Tibial artery (tissue), 4 donors: ENCODE results near the gene AHSP.
"Not testable (repeated sequence)": the region's sequence is repeated elsewhere in the genome, so short reads cannot be mapped to it uniquely, and the experiment has no call there.

ENCODE experiments used
- DNase-seq, 2 donors: peaks; one replicate each; pipeline ENCODE4 v3.0.0-alpha.2; 2019
- H3K27ac ChIP-seq, 2 donors: fragments of 200-600 bp; sonication (generic) in 1 of 2; 1 replicate in 1 of 2; 2 replicates in 1 of 2; pipeline ENCODE4 v1.5.1; 2018 to 2019; ENCODE audit warnings: mild to moderate bottlenecking in 1 of 2
- H3K27me3 ChIP-seq, 2 donors: fragments of 200-600 bp; sonication (generic) in 1 of 2; one replicate each; pipeline versions ENCODE4 v1.5.1 to v1.6.0; 2016 to 2019
- H3K36me3 ChIP-seq, 3 donors: fragments of 200-600 bp; sonication (generic) in 2 of 3; one replicate each; pipeline ENCODE4 v1.5.1; 2016 to 2019; ENCODE audit warnings: mild to moderate bottlenecking in 2 of 3
- H3K4me1 ChIP-seq, 4 donors: fragments of 200-600 bp; sonication (generic) in 2 of 4; 1 replicate in 3 of 4; 2 replicates in 1 of 4; pipeline ENCODE4 v1.5.1; 2016 to 2019
- H3K4me3 ChIP-seq, 2 donors: fragments of 200-600 bp; sonication (generic) in 1 of 2; 1 replicate in 1 of 2; 2 replicates in 1 of 2; pipeline ENCODE4 v1.5.1; 2018 to 2019; ENCODE audit warnings: mild to moderate bottlenecking in 2 of 2
- H3K9me3 ChIP-seq, 3 donors: fragments of 200-600 bp; sonication (generic) in 1 of 3; one replicate each; pipeline ENCODE4 v1.5.1; 2016 to 2019
- intact Hi-C: fragments of 100-400 bp; cut with DNase I; formaldehyde crosslinking; loops from one replicate; pipeline ENCODE4 v1.15.0; 2023; ENCODE audit warnings: low total_unique reads
- TF ChIP-seq, protein P1 (sequence below), 2 experiments: fragments of 200-600 bp in 1 of 2; fragments of 450-650 bp in 1 of 2; IDR thresholded peaks; one replicate each; pipeline ENCODE4 v1.5.1; 2017 to 2019; ENCODE audit warnings: antibody characterized with exemption in 2 of 2, mild to moderate bottlenecking in 1 of 2, moderate library complexity in 1 of 2

AHSP gene

DNA sequence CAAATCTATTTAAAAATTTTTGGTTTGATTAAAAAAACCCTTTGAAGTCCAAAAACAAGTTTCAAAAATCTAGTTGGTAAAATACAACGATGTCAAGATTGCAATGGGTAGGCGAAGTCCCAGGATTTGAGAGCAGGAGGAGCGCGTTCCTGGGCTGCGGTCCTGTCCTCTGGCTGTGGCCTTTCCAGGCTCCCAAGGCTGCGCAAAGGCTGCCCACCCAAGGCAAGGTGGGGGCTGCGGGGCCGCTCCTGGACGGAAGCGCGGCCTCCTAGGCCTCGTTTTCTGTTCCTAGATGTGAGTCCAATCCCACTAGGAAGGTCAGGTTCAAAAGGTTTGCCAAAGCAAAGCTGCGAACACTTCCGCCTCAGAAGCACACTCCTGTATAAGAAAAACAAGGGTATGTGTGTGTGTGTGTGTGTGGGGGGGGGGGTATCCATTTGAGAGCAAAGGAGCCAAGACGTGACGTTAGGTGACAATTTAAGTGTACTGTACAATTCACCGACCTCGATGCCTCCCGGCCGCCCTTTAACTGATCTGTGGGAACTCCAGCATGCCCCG, 9.2 kb downstream of the AHSP start:
- TF ChIP-seq, protein P1, sequence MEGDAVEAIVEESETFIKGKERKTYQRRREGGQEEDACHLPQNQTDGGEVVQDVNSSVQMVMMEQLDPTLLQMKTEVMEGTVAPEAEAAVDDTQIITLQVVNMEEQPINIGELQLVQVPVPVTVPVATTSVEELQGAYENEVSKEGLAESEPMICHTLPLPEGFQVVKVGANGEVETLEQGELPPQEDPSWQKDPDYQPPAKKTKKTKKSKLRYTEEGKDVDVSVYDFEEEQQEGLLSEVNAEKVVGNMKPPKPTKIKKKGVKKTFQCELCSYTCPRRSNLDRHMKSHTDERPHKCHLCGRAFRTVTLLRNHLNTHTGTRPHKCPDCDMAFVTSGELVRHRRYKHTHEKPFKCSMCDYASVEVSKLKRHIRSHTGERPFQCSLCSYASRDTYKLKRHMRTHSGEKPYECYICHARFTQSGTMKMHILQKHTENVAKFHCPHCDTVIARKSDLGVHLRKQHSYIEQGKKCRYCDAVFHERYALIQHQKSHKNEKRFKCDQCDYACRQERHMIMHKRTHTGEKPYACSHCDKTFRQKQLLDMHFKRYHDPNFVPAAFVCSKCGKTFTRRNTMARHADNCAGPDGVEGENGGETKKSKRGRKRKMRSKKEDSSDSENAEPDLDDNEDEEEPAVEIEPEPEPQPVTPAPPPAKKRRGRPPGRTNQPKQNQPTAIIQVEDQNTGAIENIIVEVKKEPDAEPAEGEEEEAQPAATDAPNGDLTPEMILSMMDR (IDR thresholded peaks at IDR 0.05): no peak
- H3K9me3 ChIP-seq: peaks cover 0 to 5% (median 0%) of the 10 kb centered on the region in 3 donors
- H3K36me3 ChIP-seq: no peaks in the 10 kb centered on the region
- H3K4me1 ChIP-seq: peaks cover 0 to 7% (median 6%) of the 10 kb centered on the region in 4 donors
- H3K27me3 ChIP-seq: peaks cover 3 to 48% of the 10 kb centered on the region in 2 donors
- intact Hi-C loops: no loop called here
- peak overlapping the region in 1 of 2 donors; percentile 19 for H3K4me3 ChIP-seq
- no peak for DNase-seq
- no peak overlapping the region for H3K27ac ChIP-seq

DNA sequence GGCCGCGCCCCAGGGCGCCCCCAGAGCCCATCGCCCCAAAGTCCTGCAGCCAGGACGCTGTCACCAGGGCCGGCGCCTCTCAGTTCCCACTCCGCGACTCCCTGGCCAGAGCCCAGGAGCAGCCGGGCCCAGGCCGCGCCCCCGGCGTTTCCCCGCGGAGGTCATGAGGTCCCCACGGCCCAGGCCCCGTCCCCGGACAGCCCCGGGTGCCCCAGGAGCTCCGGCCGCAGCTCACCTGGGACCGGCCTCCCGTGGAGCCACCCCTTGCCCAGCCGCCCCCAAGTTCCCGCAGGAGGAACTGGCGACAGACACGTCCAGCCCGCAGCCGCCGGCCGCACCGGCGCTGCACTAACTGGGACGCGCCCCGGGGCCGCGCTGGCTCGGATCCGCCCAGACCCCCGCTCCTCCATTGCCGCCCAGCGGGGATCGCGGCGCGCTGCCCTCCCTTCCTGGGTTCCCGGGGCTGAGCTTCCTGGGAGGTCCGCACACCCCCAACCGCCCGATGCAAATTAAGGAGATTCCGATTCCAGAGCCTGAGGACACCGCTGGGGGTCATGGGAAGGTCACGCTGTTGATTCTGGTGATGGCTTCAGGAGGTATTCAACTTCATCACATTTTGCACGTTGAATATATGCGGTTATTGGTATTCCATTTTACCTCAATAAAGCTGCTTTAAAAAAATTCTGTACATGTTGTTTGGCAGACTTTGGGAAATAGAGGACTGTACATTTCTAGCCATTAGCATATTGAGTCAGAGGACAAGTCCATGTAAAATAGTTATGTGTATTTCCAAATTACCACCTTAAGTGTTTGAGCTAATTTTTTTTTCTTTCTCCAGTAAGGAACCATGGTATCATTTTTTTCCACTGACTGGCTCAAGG, 9.9 kb downstream of the AHSP start:
- peaks cover 0 to 7% (median 6%) of the 10 kb centered on the region in 4 donors for H3K4me1 ChIP-seq
- intact Hi-C loops: no loop called here
- TF ChIP-seq, protein P1 (IDR thresholded peaks at IDR 0.05): no peak
- peaks cover 3 to 48% of the 10 kb centered on the region in 2 donors for H3K27me3 ChIP-seq
- H3K9me3 ChIP-seq: peaks cover 0 to 5% (median 0%) of the 10 kb centered on the region in 3 donors
- H3K27ac ChIP-seq: no peak overlapping the region
- no peak for DNase-seq
- no peaks in the 10 kb centered on the region for H3K36me3 ChIP-seq
- H3K4me3 ChIP-seq: peak overlapping the region in 1 of 2 donors; percentile 19

- DNase-seq, H3K27ac ChIP-seq, H3K36me3 ChIP-seq, H3K4me3 ChIP-seq, H3K4me1 ChIP-seq, intact Hi-C loops, H3K9me3 ChIP-seq: not testable (repeated sequence)
- peaks cover 3 to 48% of the 10 kb centered on the region in 2 donors for H3K27me3 ChIP-seq
These were observed 10.5 kb downstream of the AHSP start for GRCh38 chr16:31538243-31538598.

DNA sequence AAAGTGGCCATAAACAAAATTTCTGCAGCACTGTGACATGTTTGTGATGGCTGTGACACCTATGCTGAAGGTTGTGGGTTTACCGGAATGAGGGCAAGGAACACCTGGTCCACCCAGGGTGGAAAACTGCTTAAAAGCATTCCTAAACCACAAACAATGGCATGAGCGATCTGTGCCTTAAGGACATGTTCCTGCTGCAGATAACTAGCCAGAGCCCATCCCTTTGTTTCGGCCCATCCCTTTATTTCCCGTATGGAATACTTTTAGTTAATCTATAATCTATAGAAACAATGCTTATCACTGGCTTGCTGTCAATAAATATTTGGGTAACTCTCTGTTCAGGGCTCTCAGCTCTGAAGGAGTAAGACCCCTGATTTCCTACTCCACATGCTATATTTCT, 12.1 kb downstream of the AHSP start:
- H3K4me1 ChIP-seq, H3K4me3 ChIP-seq, DNase-seq, intact Hi-C loops, H3K36me3 ChIP-seq, H3K27ac ChIP-seq, H3K9me3 ChIP-seq: not testable (repeated sequence)
- H3K27me3 ChIP-seq: peaks cover 3 to 36% of the 10 kb centered on the region in 2 donors

DNA sequence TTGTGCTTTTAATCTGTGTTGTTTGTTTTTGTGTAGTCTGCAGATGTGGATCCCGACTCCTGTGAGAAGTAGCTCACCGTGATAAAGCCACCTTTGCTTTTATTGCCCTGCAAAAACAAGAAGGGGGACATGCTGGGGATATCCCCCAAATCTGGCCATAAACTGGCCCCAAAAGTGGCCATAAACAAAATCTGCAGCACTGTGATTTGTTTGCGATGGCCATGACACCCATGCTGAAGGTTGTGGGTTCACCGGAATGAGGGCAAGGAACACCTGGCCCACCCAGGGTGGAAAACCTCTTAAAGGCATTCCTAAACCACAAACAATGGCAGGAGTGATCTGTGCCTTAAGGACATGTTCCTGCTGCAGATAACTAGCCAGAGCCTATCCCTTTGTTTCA, 15.1 kb downstream of the AHSP start:
- TF ChIP-seq, protein P1 (IDR thresholded peaks at IDR 0.05): no peak
- DNase-seq: no peak
- intact Hi-C loops: no loop called here
- H3K27ac ChIP-seq: no peak overlapping the region
- H3K27me3 ChIP-seq: peaks cover 0 to 22% of the 10 kb centered on the region in 2 donors
- no peaks in the 10 kb centered on the region for H3K36me3 ChIP-seq
- peaks cover 0 to 5% (median 0%) of the 10 kb centered on the region in 3 donors for H3K9me3 ChIP-seq
- H3K4me3 ChIP-seq: no peak overlapping the region
- H3K4me1 ChIP-seq: peaks cover 0 to 1% (median under 1%) of the 10 kb centered on the region in 4 donors

DNA sequence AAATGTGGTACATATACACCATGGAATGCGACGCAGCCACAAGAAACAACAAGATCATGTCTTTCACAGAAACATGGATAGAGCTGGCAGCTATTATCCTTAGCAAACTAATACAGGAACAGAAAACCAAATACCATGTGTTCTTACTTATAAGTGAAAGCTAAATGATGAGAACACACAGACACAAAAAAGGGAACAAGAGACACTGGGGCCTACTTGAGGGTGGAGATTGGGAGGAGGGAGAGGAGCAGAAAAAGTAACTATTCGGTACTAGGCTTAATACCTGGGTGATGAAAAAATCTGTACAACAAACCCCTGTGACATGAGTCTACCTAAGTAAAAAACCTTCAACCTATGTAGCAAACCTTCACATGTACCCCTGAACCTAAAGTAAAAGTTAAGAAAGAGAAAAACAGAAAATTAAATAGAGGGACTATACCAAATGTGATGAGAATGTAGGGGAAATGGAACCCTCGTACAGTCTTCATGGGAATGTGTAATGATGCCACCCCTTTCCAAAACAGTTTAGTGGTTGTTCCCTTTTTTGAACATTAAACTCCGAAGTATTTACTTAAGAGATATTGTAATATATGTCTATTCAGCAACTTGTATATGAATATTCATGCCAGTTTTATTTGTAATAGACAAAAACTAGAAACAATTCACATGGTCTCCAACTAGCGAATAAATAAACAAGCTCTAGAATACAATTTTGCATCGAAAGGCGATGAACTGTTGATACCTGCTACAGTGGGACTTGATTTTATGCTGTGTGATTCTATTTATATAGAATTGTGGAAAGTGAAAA, 33.9 kb downstream of the AHSP start:
- DNase-seq: no peak
- Histone ChIP-seq H3K9me3 (no peaks in the 10 kb centered on the region), H3K4me1 (no peaks in the 10 kb centered on the region), H3K27me3 (peaks cover 0 to 6% of the 10 kb centered on the region in 2 donors), H3K36me3 (no peaks in the 10 kb centered on the region), H3K4me3 (no peak overlapping the region), H3K27ac (no peak overlapping the region)
- intact Hi-C loops: no loop called here
- TF ChIP-seq, protein P1 (IDR thresholded peaks at IDR 0.05): no peak
